ENCODE results near the gene MEIKIN. TPM values are rescaled to one million over a fixed set of nuclear protein-coding genes. Genes with fewer than 3 reads are reported as not detected.

The MEIKIN gene
- total RNA-seq, 1 experiment from 2014 or later = not detected

- no peaks in the 10 kb centered on the region for H3K9me3 ChIP-seq (ENCODE audit: low read length)
- H4K20me1 ChIP-seq (ENCODE audit: low read length) = no peaks in the 10 kb centered on the region
- TF ChIP-seq, protein P1, sequence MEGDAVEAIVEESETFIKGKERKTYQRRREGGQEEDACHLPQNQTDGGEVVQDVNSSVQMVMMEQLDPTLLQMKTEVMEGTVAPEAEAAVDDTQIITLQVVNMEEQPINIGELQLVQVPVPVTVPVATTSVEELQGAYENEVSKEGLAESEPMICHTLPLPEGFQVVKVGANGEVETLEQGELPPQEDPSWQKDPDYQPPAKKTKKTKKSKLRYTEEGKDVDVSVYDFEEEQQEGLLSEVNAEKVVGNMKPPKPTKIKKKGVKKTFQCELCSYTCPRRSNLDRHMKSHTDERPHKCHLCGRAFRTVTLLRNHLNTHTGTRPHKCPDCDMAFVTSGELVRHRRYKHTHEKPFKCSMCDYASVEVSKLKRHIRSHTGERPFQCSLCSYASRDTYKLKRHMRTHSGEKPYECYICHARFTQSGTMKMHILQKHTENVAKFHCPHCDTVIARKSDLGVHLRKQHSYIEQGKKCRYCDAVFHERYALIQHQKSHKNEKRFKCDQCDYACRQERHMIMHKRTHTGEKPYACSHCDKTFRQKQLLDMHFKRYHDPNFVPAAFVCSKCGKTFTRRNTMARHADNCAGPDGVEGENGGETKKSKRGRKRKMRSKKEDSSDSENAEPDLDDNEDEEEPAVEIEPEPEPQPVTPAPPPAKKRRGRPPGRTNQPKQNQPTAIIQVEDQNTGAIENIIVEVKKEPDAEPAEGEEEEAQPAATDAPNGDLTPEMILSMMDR (conservative IDR thresholded peaks at IDR 0.05; ENCODE audit: low read depth, low read length) = no peak
- TF ChIP-seq EZH2phosphoT487 (IDR thresholded peaks at IDR 0.05; ENCODE audit: borderline replicate concordance, low read length) = no peak
- no peak for TF ChIP-seq EZH2 (IDR thresholded peaks at IDR 0.05; ENCODE audit: low read length, unreplicated experiment)
- ATAC-seq (no peak), DNase-seq (no peak)
- no peaks in the 10 kb centered on the region for H3K27me3 ChIP-seq (ENCODE audit: low read length)
- ChIA-PET POLR2A (ENCODE audit: unreplicated experiment) (no interaction called here), CTCF (no interaction called here)
- BruUV-seq (replicated peaks) = no TSS peak
- H3K4me2 ChIP-seq (ENCODE audit: low read length) = no peak overlapping the region
- intact Hi-C loops (cut with micrococcal nuclease) = no loop called here
- no peak overlapping the region for H3K9ac ChIP-seq (ENCODE audit: low read length)
- H3K36me3 ChIP-seq (ENCODE audit: low read depth, low read length) = no peaks in the 10 kb centered on the region
- H3K79me2 ChIP-seq (ENCODE audit: low read length) = peaks cover 82% of the 10 kb centered on the region
- H2AFZ ChIP-seq (ENCODE audit: low read length) = no peak overlapping the region
- no peaks in the 10 kb centered on the region for H3K9me2 ChIP-seq (replicated peaks; ENCODE audit: low read length)
- H3K4me1 ChIP-seq (ENCODE audit: insufficient read depth, low read length) = no peaks in the 10 kb centered on the region
- no peak overlapping the region for H3K27ac ChIP-seq (ENCODE audit: low read length)
- H3K4me3 ChIP-seq (ENCODE audit: low read length) = no peak overlapping the region
- H3F3A ChIP-seq (ENCODE audit: low read length, unreplicated experiment) = no peaks in the 10 kb centered on the region
Observed at GRCh38 chr5:131763968-131764367, 181.5 kb downstream of the MEIKIN start.

DNA sequence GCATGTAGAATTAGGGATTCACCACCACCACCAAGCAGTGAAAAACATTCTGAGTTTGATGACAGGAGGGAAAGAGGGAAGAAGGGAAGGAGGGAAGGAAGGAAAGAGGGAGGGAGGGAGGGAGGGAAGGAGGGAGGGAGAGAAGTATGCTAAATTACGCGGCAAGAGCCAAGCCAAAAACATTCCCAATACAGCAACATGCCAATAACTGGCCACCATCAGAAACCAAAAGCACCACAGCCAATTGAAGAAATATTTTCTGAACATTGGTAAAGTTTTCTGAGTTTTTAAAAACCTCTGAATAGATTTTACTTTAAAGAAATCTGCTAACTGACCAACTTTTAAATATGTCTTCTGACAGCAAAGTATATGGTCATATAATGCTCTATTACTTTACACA lies 184.7 kb downstream of the MEIKIN start:
- H3K4me3 ChIP-seq (ENCODE audit: low read length) = no peak overlapping the region
- no peak overlapping the region for H3K9ac ChIP-seq (ENCODE audit: low read length)
- DNase-seq (no peak), ATAC-seq (no peak)
- no peak overlapping the region for H3K27ac ChIP-seq (ENCODE audit: low read length)
- ChIA-PET CTCF (no interaction called here), POLR2A (ENCODE audit: unreplicated experiment) (no interaction called here)
- no peaks in the 10 kb centered on the region for H3K36me3 ChIP-seq (ENCODE audit: low read depth, low read length)
- H3K9me2 ChIP-seq (replicated peaks; ENCODE audit: low read length) = no peaks in the 10 kb centered on the region
- peaks cover 87% of the 10 kb centered on the region for H3K79me2 ChIP-seq (ENCODE audit: low read length)
- no peaks in the 10 kb centered on the region for H3F3A ChIP-seq (ENCODE audit: low read length, unreplicated experiment)
- no peak overlapping the region for H2AFZ ChIP-seq (ENCODE audit: low read length)
- H4K20me1 ChIP-seq (ENCODE audit: low read length) = peaks cover 6% of the 10 kb centered on the region; the same call in 1 of the 2 replicates
- no peaks in the 10 kb centered on the region for H3K9me3 ChIP-seq (ENCODE audit: low read length)
- no TSS peak for BruUV-seq (replicated peaks)
- H3K27me3 ChIP-seq (ENCODE audit: low read length) = no peaks in the 10 kb centered on the region
- intact Hi-C loops (cut with micrococcal nuclease) = no loop called here
- no peak overlapping the region for H3K4me2 ChIP-seq (ENCODE audit: low read length)
- H3K4me1 ChIP-seq (ENCODE audit: insufficient read depth, low read length) = no peaks in the 10 kb centered on the region
- TF ChIP-seq EZH2 (IDR thresholded peaks at IDR 0.05; ENCODE audit: low read length, unreplicated experiment) (no peak), EZH2phosphoT487 (IDR thresholded peaks at IDR 0.05; ENCODE audit: borderline replicate concordance, low read length) (no peak)
- TF ChIP-seq, protein P1 (conservative IDR thresholded peaks at IDR 0.05; ENCODE audit: low read depth, low read length) = no peak

DNA sequence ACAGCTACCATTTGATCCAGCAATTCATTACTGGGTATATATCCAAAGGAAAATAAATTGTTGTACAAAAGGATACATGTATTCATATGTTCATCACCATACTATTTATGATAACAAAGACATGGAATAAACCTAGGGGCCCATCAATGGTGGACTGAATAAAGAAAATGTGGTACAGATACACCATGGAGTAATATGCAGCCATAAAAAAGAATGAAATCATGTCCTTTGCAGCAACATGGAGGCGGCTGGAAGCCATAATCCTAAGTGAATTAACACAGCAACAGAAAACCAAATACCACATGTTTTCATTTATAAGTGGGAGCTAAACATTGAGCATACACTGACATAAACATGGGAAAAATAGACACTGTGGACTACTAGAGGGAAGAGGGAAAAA lies 185.8 kb downstream of the MEIKIN start:
- H3K27me3 ChIP-seq (ENCODE audit: low read length) = no peaks in the 10 kb centered on the region
- no peaks in the 10 kb centered on the region for H3K36me3 ChIP-seq (ENCODE audit: low read depth, low read length)
- no peaks in the 10 kb centered on the region for H3F3A ChIP-seq (ENCODE audit: low read length, unreplicated experiment)
- ATAC-seq (no peak), DNase-seq (no peak)
- no peak overlapping the region for H3K9ac ChIP-seq (ENCODE audit: low read length)
- ChIA-PET POLR2A (ENCODE audit: unreplicated experiment) (no interaction called here), CTCF (no interaction called here)
- H3K4me1 ChIP-seq (ENCODE audit: insufficient read depth, low read length) = no peaks in the 10 kb centered on the region
- no peak overlapping the region for H2AFZ ChIP-seq (ENCODE audit: low read length)
- intact Hi-C loops (cut with micrococcal nuclease) = no loop called here
- H3K9me2 ChIP-seq (replicated peaks; ENCODE audit: low read length) = no peaks in the 10 kb centered on the region
- H3K4me3 ChIP-seq (ENCODE audit: low read length) = no peak overlapping the region
- H3K4me2 ChIP-seq (ENCODE audit: low read length) = no peak overlapping the region
- peaks cover 78% of the 10 kb centered on the region for H3K79me2 ChIP-seq (ENCODE audit: low read length)
- no peak overlapping the region for H3K27ac ChIP-seq (ENCODE audit: low read length)
- H4K20me1 ChIP-seq (ENCODE audit: low read length) = peaks cover 6% of the 10 kb centered on the region; the same call in 1 of the 2 replicates
- no peaks in the 10 kb centered on the region for H3K9me3 ChIP-seq (ENCODE audit: low read length)
- no TSS peak for BruUV-seq (replicated peaks)
- TF ChIP-seq EZH2phosphoT487 (IDR thresholded peaks at IDR 0.05; ENCODE audit: borderline replicate concordance, low read length) = no peak
- TF ChIP-seq, protein P1 (conservative IDR thresholded peaks at IDR 0.05; ENCODE audit: low read depth, low read length) = no peak
- TF ChIP-seq EZH2 (IDR thresholded peaks at IDR 0.05; ENCODE audit: low read length, unreplicated experiment) = no peak
